DMS53 (cell line): ENCODE results near the gene ADCY9.
"Not testable (repeated sequence)": the region's sequence is repeated elsewhere in the genome, so short reads cannot be mapped to it uniquely, and the experiment has no call there.

Source experiments
- DNase-seq: peaks from one replicate; lab custom pipeline; 2025; lab: John Stamatoyannopoulos, UW

Gene ADCY9

DNA sequence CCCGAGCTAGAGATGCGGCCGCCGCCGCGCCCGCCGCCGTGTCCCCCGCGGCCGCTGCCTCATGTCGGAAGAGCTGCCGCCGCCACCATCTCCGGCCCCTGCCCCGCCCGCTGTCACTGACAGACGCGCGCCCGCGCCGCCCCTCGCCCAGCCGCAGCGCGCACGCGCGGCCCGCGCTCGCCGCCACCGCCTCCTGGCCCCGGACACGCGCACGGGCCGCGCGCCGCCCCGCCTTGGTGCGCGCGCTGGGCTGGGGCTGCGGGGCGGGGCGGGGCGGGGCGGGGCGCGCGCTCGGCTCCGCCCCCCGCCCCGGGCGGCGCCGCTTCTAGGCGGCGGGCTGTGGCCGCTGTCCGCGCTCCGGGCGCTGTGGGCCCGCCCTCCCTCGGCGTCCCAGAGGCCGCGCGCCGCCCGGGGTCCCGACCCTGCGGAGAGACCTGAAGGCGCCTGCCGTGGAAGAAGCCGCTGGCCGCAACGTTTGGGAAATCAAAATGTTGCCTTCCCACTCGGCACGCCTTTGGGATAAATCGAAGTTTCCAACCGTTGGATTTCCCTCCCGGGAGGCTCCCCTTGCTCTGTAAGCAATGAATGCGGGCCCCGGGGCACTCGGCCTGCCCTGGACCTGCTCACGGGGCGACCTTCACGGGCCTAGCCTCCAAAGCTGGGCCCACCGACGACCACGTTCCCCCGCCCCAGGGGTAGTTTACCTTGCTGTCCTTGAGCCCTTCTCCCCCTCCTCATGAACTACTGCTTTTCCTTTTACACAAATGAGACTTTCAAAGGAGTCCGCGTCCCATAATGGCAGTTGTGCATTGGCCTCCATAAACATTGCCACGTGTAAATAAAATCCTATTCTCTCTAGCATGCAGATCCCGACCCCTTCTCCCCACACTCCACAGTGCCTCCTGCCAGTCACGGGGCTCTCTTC lies at the start of gene ADCY9:
ADCY9 (minus strand) TSS at position 118 of the 925 bp plus-strand sequence. CDS start 1,000 bp downstream, outside the sequence.
- DNase-seq: peak; percentile 89

DNA sequence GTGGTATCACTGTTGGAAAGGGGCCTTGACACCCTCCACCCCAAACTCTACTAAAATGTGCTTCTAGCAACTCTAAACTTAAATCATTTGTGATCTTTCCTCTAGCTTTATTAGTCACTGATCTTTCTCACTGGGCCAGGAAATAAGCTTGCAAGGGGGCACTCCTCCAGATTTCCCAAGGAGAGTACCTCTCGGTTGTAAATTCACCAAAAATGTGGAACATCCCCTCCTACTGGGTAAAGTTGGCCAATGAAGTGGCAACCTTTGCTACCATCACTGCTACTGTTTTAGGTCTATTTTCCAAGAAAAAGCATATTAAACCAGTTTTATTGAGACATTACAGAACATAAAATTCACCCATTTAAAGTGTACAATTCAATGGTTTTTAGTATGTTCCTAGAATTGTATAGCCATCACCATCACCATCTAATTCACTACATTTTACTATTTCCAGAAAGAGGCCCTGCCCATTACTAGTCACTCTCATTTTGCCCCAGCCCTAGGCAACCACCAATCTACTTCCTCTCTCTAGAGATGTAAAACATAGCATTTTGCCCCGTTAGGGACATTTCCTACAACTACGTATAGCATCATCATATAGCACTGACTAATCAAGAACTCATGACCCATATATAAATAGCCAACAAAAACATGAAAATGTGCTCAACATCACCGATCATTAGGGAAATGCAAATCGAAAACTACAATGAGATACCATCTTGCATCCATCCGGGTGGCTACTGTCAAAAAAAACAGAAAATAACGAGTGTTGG lies 44.6 kb upstream of the ADCY9 start:
- DNase-seq: no peak

DNA sequence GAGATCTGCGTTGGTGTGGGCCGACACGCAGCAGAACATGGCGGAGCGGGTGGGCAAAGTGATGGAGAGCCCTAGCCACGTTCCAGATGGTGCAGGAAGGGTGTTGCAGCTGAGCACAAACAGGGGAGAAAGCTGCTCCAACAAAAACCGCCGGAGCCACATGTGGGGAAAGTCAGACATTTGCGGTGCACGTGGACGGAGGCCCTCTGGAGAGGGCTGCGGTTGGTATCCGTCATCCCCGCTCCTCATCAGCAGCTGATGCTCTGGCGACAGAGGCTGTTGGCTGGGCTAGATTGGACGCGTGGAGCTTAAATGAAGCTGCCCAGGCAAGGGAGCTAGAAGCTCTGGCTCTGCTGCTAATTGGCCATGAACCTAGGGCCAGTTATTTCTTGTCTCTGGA lies 43.5 kb upstream of the ADCY9 start:
- DNase-seq: no peak

DNA sequence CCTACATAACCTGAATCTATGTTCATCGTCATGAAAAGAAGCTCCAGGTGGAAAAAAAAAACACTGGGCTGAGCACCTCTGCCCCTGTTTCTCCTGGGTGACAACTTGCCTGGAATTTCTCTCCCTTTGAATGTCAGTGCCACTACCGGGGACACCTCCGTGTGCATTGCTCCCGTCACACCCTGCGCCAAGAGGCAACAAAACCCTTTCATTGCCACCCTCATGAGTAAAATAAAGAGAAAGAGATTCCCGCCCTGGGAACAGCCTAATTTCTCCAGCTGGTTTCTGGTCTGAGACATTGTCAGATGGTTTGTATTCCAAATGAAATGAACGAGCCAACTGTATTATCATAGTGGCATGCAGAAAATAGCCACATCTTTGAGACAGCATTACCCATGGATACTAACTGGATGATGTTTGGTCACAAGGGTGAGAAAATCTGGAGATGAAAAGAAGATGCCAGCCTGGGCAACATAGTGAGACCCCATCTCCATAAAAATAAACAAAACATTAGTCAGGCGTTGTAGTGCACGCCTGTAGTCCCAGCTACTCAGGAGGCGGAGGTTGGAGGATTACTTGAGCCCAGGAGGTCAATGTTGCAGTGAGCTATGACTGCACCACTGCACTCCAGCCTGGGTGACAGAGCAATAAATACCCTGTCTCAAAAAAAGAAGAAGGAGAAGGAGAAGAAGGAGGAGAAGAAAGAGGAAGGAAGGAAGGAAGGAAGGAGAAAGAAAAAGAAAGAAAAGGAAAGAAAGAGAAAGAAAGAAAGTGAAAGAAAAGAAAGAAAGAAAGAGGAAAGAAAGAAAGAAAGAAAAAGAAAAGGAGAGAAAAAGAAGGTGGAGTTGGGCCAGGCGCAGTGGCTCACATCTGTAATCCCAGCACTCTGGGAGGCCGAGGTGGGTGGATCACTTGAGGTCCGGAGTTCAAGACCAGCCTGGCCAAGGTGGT lies 42.2 kb upstream of the ADCY9 start:
- no peak for DNase-seq

DNA sequence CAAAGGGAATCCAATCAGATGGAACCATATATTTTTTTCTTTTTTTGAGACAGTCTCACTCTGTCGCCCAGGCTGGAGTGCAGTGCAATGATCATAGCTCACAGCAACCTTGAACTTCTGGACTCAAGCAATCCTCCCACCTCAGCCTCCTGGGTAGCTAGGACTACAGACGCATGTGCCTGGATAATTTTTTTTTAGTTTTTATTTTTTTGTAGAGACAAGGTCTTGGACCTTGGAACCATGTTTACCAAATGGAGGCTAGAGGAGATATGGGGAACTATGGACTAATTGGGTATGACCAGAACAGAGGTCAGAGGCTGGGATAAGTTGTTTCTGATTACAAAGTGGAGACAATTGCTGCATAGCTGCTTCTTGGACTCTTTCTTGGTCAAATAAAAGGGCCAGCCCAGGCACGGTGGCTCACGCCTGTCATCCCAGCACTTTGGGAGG lies 41.2 kb upstream of the ADCY9 start:
- no peak for DNase-seq

DNA sequence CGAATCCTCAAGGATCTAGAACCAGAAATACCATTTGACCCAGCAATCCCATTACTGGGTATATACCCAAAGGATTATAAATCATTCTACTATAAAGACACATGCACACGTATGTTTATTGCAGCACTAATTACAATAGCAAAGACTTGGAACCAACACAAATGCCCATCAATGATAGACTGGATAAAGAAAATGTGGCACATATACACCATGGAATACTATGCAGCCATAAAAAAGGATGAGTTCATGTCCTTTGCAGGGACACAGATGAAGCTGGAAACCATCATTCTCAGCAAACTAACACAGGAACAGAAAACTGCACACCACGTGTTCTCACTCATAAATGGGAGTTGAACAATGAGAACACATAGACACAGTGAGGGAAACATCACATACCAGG lies 40.3 kb upstream of the ADCY9 start:
- DNase-seq: not testable (repeated sequence)

DNA sequence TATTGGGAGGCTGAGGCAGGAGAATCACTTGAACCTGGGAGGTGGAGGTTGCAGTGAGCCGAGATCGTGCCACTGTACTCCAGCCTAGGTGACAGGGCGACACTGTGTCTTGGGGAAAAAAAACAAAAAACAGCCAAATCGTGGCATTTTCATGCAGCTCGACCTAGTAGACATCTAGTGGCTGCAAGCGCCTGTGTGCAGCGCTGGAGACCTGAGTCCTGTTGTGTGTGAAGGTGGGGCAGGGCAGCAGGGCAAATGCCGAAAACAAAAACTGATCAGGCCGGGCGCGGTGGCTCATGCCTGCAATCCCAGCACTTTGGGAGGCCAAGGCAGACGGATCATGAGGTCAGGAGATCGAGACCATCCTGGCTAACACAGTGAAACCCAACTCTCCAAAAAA lies 37.1 kb upstream of the ADCY9 start:
- not testable (repeated sequence) for DNase-seq

DNA sequence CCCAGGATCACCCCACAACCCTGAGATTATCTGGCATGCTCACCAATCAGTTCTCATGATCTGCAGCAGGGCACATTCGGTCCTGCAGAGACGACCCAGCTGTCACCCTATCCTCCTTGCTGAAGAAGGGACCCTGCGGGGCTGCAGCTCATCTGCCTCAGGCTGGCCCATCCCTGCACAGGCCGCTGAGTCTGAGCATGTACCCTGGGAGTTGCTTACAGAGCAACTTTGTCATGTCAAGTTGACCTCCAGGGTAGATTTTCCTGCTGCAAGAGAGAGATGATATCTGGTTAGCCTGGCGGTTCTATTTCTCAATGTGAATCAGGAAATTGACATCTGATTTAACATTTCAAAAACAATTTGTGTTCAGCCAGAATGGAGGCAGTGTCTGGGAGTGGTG lies 36.0 kb upstream of the ADCY9 start:
- no peak for DNase-seq

DNA sequence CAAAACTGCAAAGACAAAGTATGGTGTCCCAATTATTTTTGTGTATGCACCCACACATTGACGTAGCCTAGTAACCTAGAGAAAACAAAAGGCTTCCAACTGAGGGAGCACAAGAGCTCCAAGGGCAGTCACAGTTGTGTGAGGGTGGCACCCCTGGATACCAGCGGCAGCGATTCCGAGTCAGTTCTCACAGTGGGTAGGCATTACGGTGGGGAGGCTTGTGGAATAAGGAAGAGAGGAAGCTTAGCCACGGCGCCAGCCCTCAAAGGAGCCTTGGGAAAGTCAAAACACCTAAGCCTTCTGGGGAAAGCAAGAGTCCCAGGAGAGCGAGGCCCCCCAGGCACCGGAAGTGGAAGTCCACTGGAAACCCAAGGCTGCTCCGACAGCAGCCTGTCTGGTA lies 31.0 kb upstream of the ADCY9 start:
- no peak for DNase-seq

DNA sequence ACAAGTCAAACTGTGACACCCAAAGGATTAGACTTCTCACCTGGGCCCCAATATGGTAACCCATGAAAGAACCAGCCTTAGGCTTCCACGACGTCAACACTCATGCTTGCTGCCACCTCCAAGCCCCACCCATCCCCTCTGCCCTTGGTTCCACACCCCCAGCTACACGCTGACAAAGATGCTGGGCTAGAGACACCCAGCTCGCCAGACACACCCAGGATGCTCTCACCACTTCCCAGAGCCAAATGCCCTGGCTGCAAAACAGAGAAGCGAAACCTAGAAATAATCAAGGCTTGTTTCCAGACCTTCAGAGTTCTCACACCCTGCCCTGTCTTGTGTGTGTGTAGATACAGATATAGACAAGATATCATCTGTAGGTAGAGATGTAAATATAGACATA lies 26.0 kb upstream of the ADCY9 start:
- no peak for DNase-seq

DNA sequence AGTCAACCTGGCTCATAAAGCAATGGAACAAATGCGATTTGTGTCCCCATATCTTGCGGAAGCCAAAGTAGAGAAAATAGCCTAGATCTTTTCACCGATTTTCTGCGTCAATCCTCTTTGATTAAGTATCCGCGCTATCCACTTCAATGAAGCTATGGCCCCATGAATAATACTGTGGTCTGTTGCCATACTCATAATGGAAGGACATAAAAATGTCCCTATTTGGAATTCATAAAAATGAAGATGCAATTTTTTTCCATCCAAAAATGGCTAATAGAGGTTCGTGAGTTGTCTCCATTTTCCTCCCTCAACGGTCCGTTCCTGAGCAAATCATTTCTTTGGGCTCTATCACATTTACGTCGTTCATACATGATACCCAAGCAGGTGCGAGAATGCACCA lies 25.4 kb upstream of the ADCY9 start:
- no peak for DNase-seq

DNA sequence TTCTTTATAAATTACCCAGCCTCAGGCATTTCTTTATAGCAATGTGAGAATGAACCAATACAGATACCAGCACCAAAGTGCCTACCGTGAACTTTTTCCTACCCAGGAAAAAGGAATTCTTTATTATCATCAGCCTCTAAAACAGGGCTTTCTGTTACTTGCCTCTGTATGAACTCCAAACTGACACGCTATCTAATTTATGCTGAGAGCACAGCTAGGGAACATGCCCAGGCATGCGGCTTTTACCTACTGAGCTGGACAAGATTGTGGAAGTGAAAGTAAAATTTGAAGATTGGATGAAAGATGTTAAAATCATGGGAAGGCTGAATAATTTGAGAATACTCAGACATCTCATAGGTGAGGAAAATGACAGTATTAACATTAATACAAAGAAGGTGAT lies 24.4 kb upstream of the ADCY9 start:
- no peak for DNase-seq

DNA sequence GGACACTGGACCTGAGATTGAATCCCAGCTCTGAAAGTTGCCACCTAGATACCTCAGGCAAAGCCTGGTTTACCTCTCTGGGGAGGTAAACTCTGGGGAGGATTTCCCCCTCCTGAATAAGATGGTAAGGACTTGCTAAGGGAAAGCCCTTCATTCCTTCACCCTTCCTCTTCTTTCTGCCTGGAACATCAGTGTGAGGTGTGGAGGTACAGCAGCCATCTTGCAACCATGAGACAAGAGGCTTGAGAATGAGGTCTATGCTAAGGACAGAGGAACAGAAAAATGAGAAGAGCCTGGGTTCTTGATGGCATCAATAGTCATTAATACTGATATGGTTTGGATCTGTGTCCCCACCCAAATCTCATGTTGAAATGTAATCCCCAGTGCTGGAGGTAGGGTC lies 23.7 kb upstream of the ADCY9 start:
- no peak for DNase-seq

DNA sequence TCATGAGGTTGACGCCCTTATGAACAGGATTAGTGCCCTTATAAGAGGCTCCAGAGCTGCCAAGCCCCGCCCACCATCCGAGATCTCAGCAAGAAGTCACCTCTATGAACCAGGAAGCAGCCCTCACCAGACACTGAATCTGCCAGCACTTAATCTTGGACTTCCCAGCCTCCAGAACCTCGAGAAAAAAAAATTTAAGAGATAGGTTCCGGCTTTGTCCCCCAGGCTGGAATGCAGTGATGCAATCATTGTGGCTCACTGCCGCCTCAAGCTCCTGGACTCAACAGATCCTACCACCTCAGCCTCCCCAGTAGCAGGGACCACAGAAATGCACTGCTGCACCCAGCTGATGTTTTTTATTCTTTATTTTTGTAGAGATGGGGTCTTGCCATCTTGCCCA lies 22.5 kb upstream of the ADCY9 start:
- DNase-seq: no peak

DNA sequence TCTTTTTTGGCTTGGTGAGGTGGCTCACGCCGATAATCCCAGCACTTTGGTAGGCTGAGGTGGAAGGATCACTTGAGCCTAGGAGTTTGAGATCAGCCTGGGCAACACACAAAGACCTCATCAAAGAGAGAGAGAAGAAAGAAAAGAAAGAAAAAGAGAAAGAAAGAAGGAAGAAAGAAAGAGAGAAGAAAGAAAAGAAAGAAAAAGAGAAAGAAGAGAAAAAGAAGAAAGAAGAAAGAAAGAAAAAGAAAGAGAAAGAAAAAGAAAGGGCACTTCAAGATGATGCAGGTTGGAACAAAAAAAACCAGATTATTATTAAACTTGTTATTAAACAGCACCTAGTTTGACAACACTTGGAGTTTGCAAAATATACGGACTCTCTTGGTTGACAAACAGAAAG lies 21.2 kb upstream of the ADCY9 start:
- no peak for DNase-seq

DNA sequence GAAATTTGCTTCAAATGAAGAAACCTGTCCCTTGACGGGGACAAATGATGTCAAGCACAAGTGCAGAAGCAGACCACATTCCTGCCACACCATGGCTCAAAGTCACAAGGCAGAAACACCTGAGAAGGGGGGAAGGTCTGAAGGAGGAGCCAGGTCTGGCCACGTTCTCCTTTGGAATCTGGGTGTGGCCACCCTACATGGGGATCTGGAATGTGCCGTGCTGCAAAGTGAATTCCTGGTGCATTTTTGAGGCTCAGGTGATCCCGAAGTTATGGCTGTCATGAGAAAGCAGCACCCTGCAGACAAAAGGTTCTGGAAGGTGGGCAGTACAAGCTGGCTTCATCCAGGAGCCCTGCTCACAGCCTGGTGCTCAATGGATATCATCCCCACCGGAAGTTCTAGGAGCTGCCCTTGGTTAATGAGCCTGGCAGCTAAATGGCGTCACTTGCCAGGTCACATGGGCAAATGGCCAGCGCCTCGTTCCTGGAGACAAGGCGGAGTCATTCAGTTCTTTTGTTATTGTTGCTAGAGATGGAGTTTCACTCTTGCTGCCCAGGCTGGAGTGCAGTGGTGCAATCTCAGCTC lies 20.1 kb upstream of the ADCY9 start:
- DNase-seq: peak; percentile 7

DNA sequence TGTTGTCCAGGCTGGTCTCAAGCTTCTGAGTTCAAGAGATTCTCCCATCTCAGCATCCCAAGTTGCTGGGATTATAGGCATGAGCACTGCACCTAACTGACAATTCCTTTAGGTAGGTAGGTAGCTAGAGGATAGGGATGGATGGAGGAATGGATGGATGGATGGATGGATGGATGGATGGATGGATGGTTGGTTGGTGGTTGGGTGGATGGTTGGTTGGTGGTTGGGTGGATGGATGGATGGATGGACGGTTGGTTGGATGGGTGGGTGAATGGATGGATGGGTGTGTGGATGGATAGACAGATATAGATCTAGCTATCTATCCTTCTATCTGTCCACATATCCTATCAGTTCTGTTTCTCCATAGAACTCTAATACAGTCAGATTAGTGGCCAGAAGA lies 19.3 kb upstream of the ADCY9 start:
- DNase-seq: no peak

DNA sequence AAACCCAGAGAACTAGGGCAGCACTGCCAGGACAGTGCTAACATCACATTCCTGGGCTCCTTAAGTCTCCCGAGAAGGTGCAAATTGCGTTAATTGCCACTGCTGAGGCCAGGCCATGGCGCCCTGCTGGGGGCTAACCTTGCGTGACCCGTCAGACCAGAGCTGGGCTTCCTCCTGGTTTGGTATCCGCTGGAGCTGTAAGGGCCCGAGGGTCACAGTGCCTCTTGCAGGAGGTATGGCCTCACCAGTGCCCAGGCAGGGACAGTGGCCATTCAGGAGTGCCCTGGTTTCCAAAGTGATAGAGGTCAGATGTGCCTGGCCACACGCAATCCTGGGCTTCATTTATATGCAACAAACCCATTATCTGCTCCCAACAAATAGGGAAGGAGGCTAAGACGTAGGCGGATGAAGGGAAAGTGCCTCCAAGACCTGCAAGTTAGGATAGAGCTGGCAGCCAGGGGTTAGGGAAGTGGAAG lies 17.7 kb upstream of the ADCY9 start:
- no peak for DNase-seq

DNA sequence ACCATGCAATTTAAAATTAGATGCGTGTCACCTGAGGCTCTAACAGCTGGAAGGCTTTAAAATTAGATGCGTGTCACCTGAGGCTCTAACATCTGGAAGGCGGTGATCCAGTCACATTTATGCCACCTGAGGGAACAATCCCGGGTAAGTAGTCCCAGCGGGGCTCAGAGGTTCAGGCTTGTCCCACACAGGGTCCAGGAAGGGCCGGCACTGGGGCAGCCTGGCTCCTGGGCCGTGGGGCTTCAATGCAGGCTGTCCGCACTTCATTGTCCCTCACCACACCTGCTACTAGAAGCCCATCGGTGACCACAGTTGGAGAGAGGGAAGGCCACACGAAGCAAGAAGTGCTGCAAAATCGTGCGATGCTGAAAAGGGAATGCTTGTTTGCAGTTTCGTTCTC lies 15.4 kb upstream of the ADCY9 start:
- DNase-seq: no peak

DNA sequence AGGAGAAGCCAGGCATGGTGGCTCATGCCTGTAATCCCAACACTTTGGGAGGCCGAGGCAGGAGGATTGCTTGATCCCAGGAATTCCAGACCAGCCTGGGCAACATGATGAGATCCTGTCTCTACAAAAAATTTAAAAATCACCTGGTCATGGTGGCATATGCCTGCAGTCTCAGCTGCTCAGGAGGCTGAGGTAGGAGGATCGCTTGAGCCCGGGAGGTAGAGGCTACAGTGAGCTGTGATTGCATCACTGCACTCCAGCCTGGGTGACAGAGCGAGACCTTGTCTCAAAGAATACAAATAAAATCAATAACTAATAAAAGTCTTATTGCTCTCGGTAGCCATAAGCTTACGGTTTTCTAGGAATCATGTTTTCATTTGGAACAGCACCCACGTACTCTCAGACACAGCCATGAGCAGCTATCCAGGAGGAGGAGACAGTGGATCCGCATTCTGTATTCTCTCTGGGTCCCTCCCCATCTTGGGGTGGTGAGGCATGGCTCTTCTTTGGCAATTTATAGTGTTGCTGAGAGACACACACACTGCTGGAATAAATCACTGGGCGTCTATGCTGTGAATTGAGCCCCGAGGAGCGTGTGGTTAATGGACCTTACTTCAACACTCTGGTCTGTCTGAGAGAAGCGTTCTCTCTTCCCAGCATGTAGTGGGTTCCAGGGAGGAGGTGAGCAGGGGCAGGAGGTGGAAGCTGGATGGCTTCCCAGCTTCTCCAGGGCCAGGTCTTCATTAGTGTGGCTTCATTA lies 8.5 kb upstream of the ADCY9 start:
- no peak for DNase-seq
